Muscle layer of colon (tissue), 2 donors: ENCODE data around the gene VTI1A.
"Not testable (repeated sequence)": the region's sequence is repeated elsewhere in the genome, so short reads cannot be mapped to it uniquely, and the experiment has no call there.

ENCODE experiments used
- H3K27ac ChIP-seq: one replicate; pipeline ENCODE4 v1.7.0; 2013; ENCODE audit warnings: low read depth, mild to moderate bottlenecking, low read length, moderate library complexity
- H3K27me3 ChIP-seq, 2 donors: one replicate each; pipeline ENCODE4 v1.7.0; 2013; ENCODE audit warnings: low read length in 2 of 2, mild to moderate bottlenecking in 2 of 2; ENCODE audit not compliant: insufficient read depth in 2 of 2, control insufficient read depth in 1 of 2
- H3K36me3 ChIP-seq: one replicate; pipeline ENCODE4 v1.7.0; 2013; ENCODE audit warnings: mild to moderate bottlenecking, low read length; ENCODE audit not compliant: insufficient read depth
- H3K4me1 ChIP-seq: one replicate; pipeline ENCODE4 v1.7.0; 2013; ENCODE audit warnings: mild to moderate bottlenecking, low read length; ENCODE audit not compliant: insufficient read depth
- H3K4me3 ChIP-seq, 2 donors: one replicate each; pipeline ENCODE4 v1.7.0; 2013; ENCODE audit warnings: low read length in 2 of 2, low read depth in 1 of 2, mild to moderate bottlenecking in 1 of 2, moderate library complexity in 1 of 2
- H3K9ac ChIP-seq: one replicate; pipeline ENCODE4 v1.7.0; 2013; ENCODE audit warnings: low read length
- H3K9me3 ChIP-seq: one replicate; pipeline ENCODE4 v1.7.0; 2013; ENCODE audit warnings: mild to moderate bottlenecking, low read length
- donor health status: abdominal sarcoma.
- donor health status: Adenocarcinoma of cecum.

VTI1A gene

DNA sequence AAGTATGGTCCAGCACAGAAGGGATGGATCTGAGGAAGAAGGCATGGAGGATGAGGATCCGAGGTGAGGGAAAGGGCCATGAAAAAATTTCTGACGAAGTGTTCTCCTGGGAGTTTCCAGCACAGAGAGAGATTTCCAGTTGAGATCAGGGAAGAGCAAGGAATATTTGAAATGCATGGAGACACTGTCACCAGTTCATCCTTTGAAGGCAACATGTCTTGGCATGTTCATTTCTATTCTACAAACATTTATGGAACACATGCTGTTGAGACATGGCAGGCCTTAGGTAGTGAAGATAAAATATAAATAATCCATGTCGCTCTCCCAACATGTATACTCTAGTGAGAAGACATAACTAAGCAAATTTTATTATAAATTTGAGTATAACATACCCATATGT lies 269.1 kb downstream of the VTI1A start:
- Histone ChIP-seq H3K4me3 (no peak overlapping the region), H3K9ac (no peak overlapping the region), H3K9me3 (no peaks in the 10 kb centered on the region), H3K27me3 (no peaks in the 10 kb centered on the region), H3K4me1 (no peaks in the 10 kb centered on the region), H3K27ac (peak overlapping the region; percentile 37), H3K36me3 (no peaks in the 10 kb centered on the region)

- Histone ChIP-seq H3K9ac (no peak overlapping the region), H3K4me1 (no peaks in the 10 kb centered on the region), H3K36me3 (no peaks in the 10 kb centered on the region), H3K4me3 (no peak overlapping the region), H3K27me3 (no peaks in the 10 kb centered on the region), H3K9me3 (no peaks in the 10 kb centered on the region), H3K27ac (no peak overlapping the region)
Observed at GRCh38 chr10:112716924-112717413, 270.0 kb downstream of the VTI1A start.

- no peaks in the 10 kb centered on the region for H3K4me1 ChIP-seq
- H3K36me3 ChIP-seq, result no peaks in the 10 kb centered on the region
- no peaks in the 10 kb centered on the region for H3K27me3 ChIP-seq
- no peak overlapping the region for H3K4me3 ChIP-seq
- H3K9me3 ChIP-seq, result no peaks in the 10 kb centered on the region
- no peak overlapping the region for H3K27ac ChIP-seq
- no peak overlapping the region for H3K9ac ChIP-seq
Observed at GRCh38 chr10:112720178-112720577, 273.2 kb downstream of the VTI1A start.

GRCh38 chr10:112721080-112721698 lies 274.2 kb downstream of the VTI1A start:
- no peaks in the 10 kb centered on the region for H3K4me1 ChIP-seq
- H3K9me3 ChIP-seq, result no peaks in the 10 kb centered on the region

DNA sequence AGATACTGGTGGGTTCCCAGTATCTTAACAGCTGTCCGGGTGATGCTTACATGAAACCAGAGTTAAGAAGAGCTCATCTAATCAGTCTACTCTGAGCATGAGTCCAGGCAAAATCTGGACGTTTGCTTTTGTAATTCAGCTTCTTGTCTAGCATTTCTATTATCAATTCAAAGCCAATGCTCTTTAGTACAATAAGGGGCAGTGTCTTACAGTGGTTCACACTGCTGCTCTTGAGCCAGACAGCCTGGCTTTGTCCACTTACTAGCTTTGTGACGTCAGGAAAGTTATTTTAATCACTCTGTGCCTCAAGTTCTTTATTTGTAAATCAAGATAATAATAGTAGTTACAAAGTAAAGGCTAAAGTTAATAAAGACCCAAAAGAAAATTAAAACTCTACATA lies 275.7 kb downstream of the VTI1A start:
- Histone ChIP-seq H3K9me3 (no peaks in the 10 kb centered on the region), H3K27ac (no peak overlapping the region), H3K4me1 (no peaks in the 10 kb centered on the region), H3K9ac (no peak overlapping the region), H3K36me3 (no peaks in the 10 kb centered on the region), H3K27me3 (no peaks in the 10 kb centered on the region), H3K4me3 (no peak overlapping the region)

More at GRCh38 chr10:112721080-112721698, 274.2 kb downstream of the VTI1A start:
- no peaks in the 10 kb centered on the region for H3K27me3 ChIP-seq
- H3K9ac ChIP-seq, result no peak overlapping the region
- H3K36me3 ChIP-seq, result no peaks in the 10 kb centered on the region
- no peak overlapping the region for H3K27ac ChIP-seq
- H3K4me3 ChIP-seq, result no peak overlapping the region

DNA sequence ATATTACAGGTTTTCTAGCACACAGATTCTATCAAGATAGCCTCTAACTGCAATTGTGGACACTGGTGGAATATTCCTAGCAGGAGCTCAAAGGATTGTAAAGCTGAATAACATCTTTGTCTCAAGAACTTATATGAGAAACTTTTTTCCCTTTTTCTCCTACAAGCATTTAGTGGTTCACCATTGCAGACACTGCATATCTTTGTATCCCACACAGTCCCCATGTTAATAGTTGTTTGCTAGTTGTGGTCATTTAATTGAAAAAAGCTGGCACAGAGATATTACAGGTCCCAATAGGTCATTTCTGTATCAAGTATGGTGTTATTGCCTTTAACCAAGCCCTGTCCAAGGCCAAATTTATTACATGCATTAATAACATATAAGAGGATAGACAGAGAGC lies 276.9 kb downstream of the VTI1A start:
- Histone ChIP-seq H3K27me3 (no peaks in the 10 kb centered on the region), H3K27ac (no peak overlapping the region), H3K9ac (no peak overlapping the region), H3K36me3 (no peaks in the 10 kb centered on the region), H3K4me1 (no peaks in the 10 kb centered on the region), H3K4me3 (no peak overlapping the region), H3K9me3 (no peaks in the 10 kb centered on the region)

- no peak overlapping the region for H3K4me3 ChIP-seq
- no peak overlapping the region for H3K9ac ChIP-seq
- no peaks in the 10 kb centered on the region for H3K4me1 ChIP-seq
- no peaks in the 10 kb centered on the region for H3K27me3 ChIP-seq
- no peaks in the 10 kb centered on the region for H3K36me3 ChIP-seq
- H3K9me3 ChIP-seq, result no peaks in the 10 kb centered on the region
- no peak overlapping the region for H3K27ac ChIP-seq
Observed at GRCh38 chr10:112724404-112724991, 277.5 kb downstream of the VTI1A start.

DNA sequence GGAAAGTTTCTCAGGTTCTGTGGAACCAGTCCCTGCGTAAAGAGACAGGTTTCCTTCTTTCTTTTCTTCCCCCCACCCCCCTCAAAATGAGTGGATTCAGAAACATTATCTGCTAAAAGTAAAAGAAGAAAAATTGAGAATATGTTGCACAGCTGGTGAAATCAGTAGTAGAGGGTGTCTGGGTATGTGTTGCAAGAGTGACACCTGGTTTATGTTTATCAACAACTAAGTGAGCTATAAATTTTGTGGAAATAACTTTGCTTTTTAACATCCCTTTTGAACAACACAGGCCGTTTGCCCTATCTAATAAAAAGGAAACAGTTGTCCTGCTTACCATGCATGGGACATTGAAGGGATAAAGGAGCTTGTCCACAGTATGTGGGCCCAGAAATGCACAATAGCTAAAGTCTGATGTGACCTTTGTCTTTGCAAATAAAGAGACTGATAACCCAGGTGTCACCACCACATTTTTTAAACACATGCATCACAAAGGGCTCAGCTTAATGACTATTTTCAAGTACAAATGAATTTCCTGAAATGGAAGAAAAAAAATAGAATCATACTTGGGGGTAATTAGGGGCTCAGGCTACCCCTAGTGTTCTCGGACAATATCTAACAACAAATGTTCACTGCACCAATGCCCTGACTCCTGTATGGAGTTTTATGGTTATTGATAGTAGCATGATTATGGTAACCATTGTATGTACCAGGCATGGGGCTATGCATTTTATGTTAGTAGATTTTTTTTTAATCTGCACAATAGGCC lies 281.3 kb downstream of the VTI1A start:
- no peaks in the 10 kb centered on the region for H3K36me3 ChIP-seq
- H3K9ac ChIP-seq, result no peak overlapping the region
- no peaks in the 10 kb centered on the region for H3K27me3 ChIP-seq
- no peak overlapping the region for H3K27ac ChIP-seq
- H3K4me3 ChIP-seq, result no peak overlapping the region
- no peaks in the 10 kb centered on the region for H3K4me1 ChIP-seq
- no peaks in the 10 kb centered on the region for H3K9me3 ChIP-seq

GRCh38 chr10:112728997-112729396 lies 282.0 kb downstream of the VTI1A start:
- Histone ChIP-seq H3K27ac (no peak overlapping the region), H3K27me3 (no peaks in the 10 kb centered on the region), H3K4me1 (no peaks in the 10 kb centered on the region), H3K9ac (no peak overlapping the region), H3K4me3 (no peak overlapping the region), H3K9me3 (no peaks in the 10 kb centered on the region), H3K36me3 (no peaks in the 10 kb centered on the region)

DNA sequence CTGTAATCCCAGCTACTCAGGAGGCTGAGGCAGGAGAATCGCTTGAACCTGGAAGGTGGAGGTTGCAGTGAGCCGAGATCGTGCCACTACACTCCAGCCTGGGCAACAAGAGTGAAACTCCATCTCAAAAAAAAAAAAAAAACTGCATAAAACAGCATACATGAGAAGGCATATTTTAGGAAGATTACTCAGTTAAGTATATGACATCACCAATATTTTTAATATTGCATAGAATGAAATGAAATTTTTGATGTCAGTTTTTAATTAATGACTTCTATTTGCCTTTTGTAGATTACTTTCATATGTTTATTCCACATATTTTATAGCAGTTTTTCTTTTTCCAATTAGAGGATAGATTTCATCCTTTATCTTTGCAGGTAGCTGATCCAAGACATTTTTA lies 284.4 kb downstream of the VTI1A start:
- H3K27me3 ChIP-seq, H3K36me3 ChIP-seq, H3K27ac ChIP-seq, H3K4me1 ChIP-seq, H3K4me3 ChIP-seq, H3K9ac ChIP-seq, H3K9me3 ChIP-seq: not testable (repeated sequence)

DNA sequence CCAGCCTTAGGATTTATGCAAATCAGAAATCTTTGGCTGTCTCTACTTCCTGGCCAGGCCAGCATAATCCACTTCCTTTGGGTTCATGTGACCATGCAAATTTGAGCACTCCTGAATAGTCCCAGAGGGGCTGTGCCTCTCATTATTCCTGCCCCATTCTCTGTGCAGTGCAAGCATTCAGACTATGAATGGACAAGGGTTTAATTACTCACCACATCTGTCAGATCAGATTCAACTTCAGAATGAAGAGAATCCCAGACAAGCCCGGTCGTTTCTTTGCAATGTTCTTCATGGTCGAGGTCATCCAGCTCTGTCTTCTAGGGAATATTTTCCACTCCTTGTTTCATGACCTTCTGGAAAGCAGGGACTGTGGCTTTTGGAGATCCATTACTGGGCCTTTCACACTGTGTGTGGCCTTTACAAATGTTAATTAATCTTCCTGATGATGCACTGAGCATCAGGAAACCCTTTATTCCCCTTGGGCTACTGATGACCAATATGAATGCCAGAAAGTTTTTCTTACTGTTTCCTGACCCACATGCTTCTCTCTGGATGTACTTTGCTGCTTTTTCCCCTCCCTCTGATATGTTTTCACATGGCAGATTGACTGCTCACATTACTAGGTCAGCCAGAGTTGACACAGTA lies 285.4 kb downstream of the VTI1A start:
- no peaks in the 10 kb centered on the region for H3K27me3 ChIP-seq
- H3K36me3 ChIP-seq, result no peaks in the 10 kb centered on the region
- H3K27ac ChIP-seq, result no peak overlapping the region
- no peaks in the 10 kb centered on the region for H3K9me3 ChIP-seq
- H3K4me1 ChIP-seq, result no peaks in the 10 kb centered on the region
- no peak overlapping the region for H3K4me3 ChIP-seq
- no peak overlapping the region for H3K9ac ChIP-seq
